H1 (cell line): Measurements from ENCODE around the gene SH3D19. TPM values are rescaled to one million over a fixed set of nuclear protein-coding genes. Genes with fewer than 3 reads are reported as not detected.

Experiments
- BRCA1 ChIP-seq: IDR thresholded peaks from 2 replicates; pipeline ENCODE4 v1.6.1; 2012; ENCODE audit warnings: low read depth, low read length, improper control_type of control experiment
- CBX5 ChIP-seq: fragments of 300-800, 300-1000 bp; sonication (generic); IDR thresholded peaks from 2 replicates; pipeline ENCODE4 v1.7.1; 2016; ENCODE audit warnings: antibody characterized with exemption, low read length, low read depth
- E2F6 ChIP-seq: IDR thresholded peaks from 2 replicates; pipeline ENCODE4 v1.6.1; 2012; ENCODE audit warnings: inconsistent platforms
- EP300 ChIP-seq, 2 experiments: IDR thresholded peaks; 1 replicate in 1 of 2; 2 replicates in 1 of 2; pipeline ENCODE4 v1.6.1; 2011 to 2012; ENCODE audit warnings: low read depth in 2 of 2, low read length in 2 of 2, mild to moderate bottlenecking in 2 of 2, borderline replicate concordance in 1 of 2, inconsistent platforms in 1 of 2, moderate library complexity in 1 of 2
- JUND ChIP-seq: IDR thresholded peaks from 2 replicates; pipeline ENCODE4 v1.6.1; 2011; ENCODE audit warnings: mild to moderate bottlenecking, improper control_type of control experiment, low read length
- POLR2AphosphoS5 ChIP-seq: IDR thresholded peaks from 2 replicates; pipeline ENCODE4 v1.6.1; 2011; ENCODE audit warnings: low read depth, low read length
- RNF2 ChIP-seq: fragments of 200-900, 300-1000 bp; sonication (generic); IDR thresholded peaks from 2 replicates; pipeline ENCODE4 v1.7.1; 2016; ENCODE audit warnings: borderline replicate concordance, low read depth, mild to moderate bottlenecking, antibody characterized with exemption, low read length; ENCODE audit not compliant: poor library complexity, severe bottlenecking; ENCODE audit errors: missing control alignments
- SIX5 ChIP-seq: IDR thresholded peaks from 2 replicates; pipeline ENCODE4 v1.6.1; 2011; ENCODE audit warnings: mild to moderate bottlenecking, low read depth, low read length
- TCF12 ChIP-seq: IDR thresholded peaks from 2 replicates; pipeline ENCODE4 v1.6.1; 2011; ENCODE audit warnings: low read depth, mild to moderate bottlenecking, low read length
- polyA plus RNA-seq, 7 experiments: library from polyadenylated mRNA; depleted of rRNA in 3 of 7; stranded (reverse) in 5 of 7; unstranded in 2 of 7; fragments of >200 nt in 5 of 7; fragments of 200-250 nt in 2 of 7; gene quantifications; 1 replicate in 5 of 7; 2 replicates in 1 of 7; 4 replicates in 1 of 7; pipeline versions ENCODE4 v1.2.1 to v1.2.3, GENCODE V29; 2011 to 2013; ENCODE audit warnings: missing spikeins in 2 of 7, mixed read lengths in 2 of 7
- total RNA-seq: library from RNA; stranded (reverse); fragmentation: NEBNext Ultra II Directional; extraction: Animal tissue kit (Norgen Biotek cat#: 25700); gene quantifications from 2 replicates; pipeline ENCODE4 v1.2.1, GENCODE V29; 2021

The SH3D19 gene
- total and polyA plus RNA-seq, 2 of the 8 experiments (the other 6 are each of a cell fraction or from before 2014, with no cell fraction given) = 11.7 to 51.3 TPM

GRCh38 chr4:151193414-151193813 lies 132.0 kb downstream of the SH3D19 start (continued):
- TF ChIP-seq POLR2AphosphoS5 (no peak), RNF2 (no peak), SIX5 (no peak), TCF12 (no peak), JUND (no peak), BRCA1 (no peak), EP300 (IDR thresholded peaks at IDR 0.05; ENCODE audit: borderline replicate concordance in 1 of 2, low read depth in 2 of 2, low read length in 2 of 2) (no peak), E2F6 (no peak), CBX5 (no peak)
